ENCODE data around the gene STX16.
"Not testable (repeated sequence)": the region's sequence is repeated elsewhere in the genome, so short reads cannot be mapped to it uniquely, and the experiment has no call there.

The STX16 gene

GRCh38 chr20:58636396-58636982, 14.6 kb upstream of the STX16 start:
- DNase-seq (ENCODE audit: low spot score) (no peak), FAIRE-seq (no peak)

- FAIRE-seq = no peak
- DNase-seq (ENCODE audit: low spot score) = no peak
Observed at GRCh38 chr20:58636983-58637421, 14.1 kb upstream of the STX16 start.

- FAIRE-seq = no peak
- DNase-seq (ENCODE audit: low spot score) = no peak
Observed at GRCh38 chr20:58637466-58638213, 13.4 kb upstream of the STX16 start.

- DNase-seq (ENCODE audit: low spot score) (no peak), FAIRE-seq (no peak)
Observed at GRCh38 chr20:58638467-58639181, 12.5 kb upstream of the STX16 start.

- DNase-seq (ENCODE audit: low spot score) = no peak
- FAIRE-seq = no peak
Observed at GRCh38 chr20:58639182-58640146, 11.6 kb upstream of the STX16 start.

- peak; percentile 61 for DNase-seq (ENCODE audit: low spot score)
- FAIRE-seq = peak; percentile 77
Observed at GRCh38 chr20:58640446-58640845, 10.6 kb upstream of the STX16 start.

GRCh38 chr20:58642441-58642840, 8.6 kb upstream of the STX16 start:
- no peak for FAIRE-seq
- DNase-seq (ENCODE audit: low spot score) = no peak

GRCh38 chr20:58642896-58643295, 8.2 kb upstream of the STX16 start:
- not testable (repeated sequence) for DNase-seq (ENCODE audit: low spot score); FAIRE-seq

GRCh38 chr20:58645412-58645968, 5.6 kb upstream of the STX16 start:
- FAIRE-seq (peak; percentile 94), DNase-seq (ENCODE audit: low spot score) (peak; percentile 82)

GRCh38 chr20:58646257-58646656, 4.8 kb upstream of the STX16 start:
- DNase-seq (ENCODE audit: low spot score) = no peak
- no peak for FAIRE-seq

GRCh38 chr20:58646703-58647102, 4.4 kb upstream of the STX16 start:
- no peak for FAIRE-seq

GRCh38 chr20:58647162-58647795, 3.8 kb upstream of the STX16 start:
- FAIRE-seq (no peak), DNase-seq (ENCODE audit: low spot score) (no peak)

More at GRCh38 chr20:58646703-58647102, 4.4 kb upstream of the STX16 start:
- no peak for DNase-seq (ENCODE audit: low spot score)

GRCh38 chr20:58647796-58648501, 3.1 kb upstream of the STX16 start:
- no peak for FAIRE-seq
- no peak for DNase-seq (ENCODE audit: low spot score)

- DNase-seq (ENCODE audit: low spot score); FAIRE-seq: not testable (repeated sequence)
Observed at GRCh38 chr20:58648502-58648825, 2.6 kb upstream of the STX16 start.

GRCh38 chr20:58649288-58650180, 1.5 kb upstream of the STX16 start:
- FAIRE-seq (no peak), DNase-seq (ENCODE audit: low spot score) (no peak)

GRCh38 chr20:58650181-58650775, 805 bp upstream of the STX16 start:
- no peak for FAIRE-seq

GRCh38 chr20:58651559-58651945, 469 bp downstream of the STX16 start:
- no peak for DNase-seq (ENCODE audit: low spot score)
- no peak for FAIRE-seq

More at GRCh38 chr20:58650181-58650775, 805 bp upstream of the STX16 start:
- no peak for DNase-seq (ENCODE audit: low spot score)

GRCh38 chr20:58651946-58652605, 993 bp downstream of the STX16 start:
- DNase-seq (ENCODE audit: low spot score) (peak; percentile 75), FAIRE-seq (peak; percentile 59)
